Neural progenitor cell (in vitro differentiated cells): Measurements from ENCODE around the gene PPIB.

Experiments
- CTCF ChIP-seq: fragments of 200-600 bp; sonication (generic); IDR thresholded peaks from 2 replicates; pipeline ENCODE4 v1.5.1; 2017; ENCODE audit warnings: antibody characterized with exemption, mild to moderate bottlenecking
- EZH2 ChIP-seq: fragments of 200-600 bp; sonication (generic); IDR thresholded peaks from 2 replicates; pipeline ENCODE4 v1.6.1; 2017; ENCODE audit warnings: antibody characterized with exemption, mild to moderate bottlenecking, moderate library complexity
- EZH2phosphoT487 ChIP-seq: fragments of 200-600 bp; sonication (generic); IDR thresholded peaks from 2 replicates; pipeline ENCODE4 v1.6.1; 2017; ENCODE audit warnings: antibody characterized with exemption

DNA sequence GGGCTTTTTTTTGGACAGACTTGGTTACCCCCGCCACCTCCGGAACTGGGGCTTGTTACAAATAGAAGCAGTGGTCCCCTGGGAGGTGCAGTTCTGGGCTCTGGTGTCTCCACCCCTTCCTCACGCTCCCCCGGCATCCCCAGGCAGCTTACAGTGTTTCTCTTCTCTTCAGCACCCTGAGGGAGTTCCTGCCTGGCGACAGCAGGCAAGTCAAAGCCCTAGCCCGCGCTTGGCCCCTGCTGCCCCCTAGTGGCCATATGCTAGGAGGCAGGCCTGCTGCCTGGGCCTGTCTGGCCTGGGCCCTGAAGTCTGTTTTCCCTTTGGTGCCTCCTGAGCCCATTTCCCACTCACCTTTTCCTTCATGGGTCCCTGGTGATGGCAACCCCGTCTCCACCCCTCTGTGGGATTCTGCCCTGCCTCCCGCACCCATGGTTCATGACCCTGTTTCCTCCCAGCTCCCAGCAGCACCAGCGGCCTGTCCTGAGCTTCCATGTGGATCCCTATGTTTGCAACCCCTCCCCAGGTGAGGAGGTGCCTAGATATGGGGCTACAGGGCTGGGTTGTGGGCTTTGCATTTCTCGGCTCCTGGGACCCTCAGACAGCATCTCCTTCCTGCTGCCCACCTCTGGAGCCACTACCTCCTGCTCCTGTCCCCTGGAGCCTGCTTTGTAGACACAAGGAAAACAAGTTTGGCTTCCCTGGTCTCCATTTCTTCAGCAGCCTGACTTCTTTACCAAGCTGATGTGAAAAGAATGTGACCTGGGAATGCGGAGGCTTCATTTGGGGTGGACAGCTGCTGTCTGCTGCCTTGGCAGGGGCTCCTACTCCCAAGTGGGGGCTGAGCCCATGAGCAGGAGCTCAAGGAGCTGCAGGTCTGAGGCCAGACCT lies 9.1 kb downstream of the PPIB start:
- TF ChIP-seq CTCF (peak; percentile 96), EZH2 (no peak), EZH2phosphoT487 (no peak)
